ENCODE measurements around the gene CSE1L. TPM values are rescaled to one million over a fixed set of nuclear protein-coding genes. Genes with fewer than 3 reads are reported as not detected.
A peak's percentile ranks its signal among the peaks of the same experiment; 100 is the strongest.
"Not testable (repeated sequence)": the region's sequence is repeated elsewhere in the genome, so short reads cannot be mapped to it uniquely, and the experiment has no call there.

Gene CSE1L, protein sequence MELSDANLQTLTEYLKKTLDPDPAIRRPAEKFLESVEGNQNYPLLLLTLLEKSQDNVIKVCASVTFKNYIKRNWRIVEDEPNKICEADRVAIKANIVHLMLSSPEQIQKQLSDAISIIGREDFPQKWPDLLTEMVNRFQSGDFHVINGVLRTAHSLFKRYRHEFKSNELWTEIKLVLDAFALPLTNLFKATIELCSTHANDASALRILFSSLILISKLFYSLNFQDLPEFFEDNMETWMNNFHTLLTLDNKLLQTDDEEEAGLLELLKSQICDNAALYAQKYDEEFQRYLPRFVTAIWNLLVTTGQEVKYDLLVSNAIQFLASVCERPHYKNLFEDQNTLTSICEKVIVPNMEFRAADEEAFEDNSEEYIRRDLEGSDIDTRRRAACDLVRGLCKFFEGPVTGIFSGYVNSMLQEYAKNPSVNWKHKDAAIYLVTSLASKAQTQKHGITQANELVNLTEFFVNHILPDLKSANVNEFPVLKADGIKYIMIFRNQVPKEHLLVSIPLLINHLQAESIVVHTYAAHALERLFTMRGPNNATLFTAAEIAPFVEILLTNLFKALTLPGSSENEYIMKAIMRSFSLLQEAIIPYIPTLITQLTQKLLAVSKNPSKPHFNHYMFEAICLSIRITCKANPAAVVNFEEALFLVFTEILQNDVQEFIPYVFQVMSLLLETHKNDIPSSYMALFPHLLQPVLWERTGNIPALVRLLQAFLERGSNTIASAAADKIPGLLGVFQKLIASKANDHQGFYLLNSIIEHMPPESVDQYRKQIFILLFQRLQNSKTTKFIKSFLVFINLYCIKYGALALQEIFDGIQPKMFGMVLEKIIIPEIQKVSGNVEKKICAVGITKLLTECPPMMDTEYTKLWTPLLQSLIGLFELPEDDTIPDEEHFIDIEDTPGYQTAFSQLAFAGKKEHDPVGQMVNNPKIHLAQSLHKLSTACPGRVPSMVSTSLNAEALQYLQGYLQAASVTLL
- 19.6 TPM for total RNA-seq

DNA sequence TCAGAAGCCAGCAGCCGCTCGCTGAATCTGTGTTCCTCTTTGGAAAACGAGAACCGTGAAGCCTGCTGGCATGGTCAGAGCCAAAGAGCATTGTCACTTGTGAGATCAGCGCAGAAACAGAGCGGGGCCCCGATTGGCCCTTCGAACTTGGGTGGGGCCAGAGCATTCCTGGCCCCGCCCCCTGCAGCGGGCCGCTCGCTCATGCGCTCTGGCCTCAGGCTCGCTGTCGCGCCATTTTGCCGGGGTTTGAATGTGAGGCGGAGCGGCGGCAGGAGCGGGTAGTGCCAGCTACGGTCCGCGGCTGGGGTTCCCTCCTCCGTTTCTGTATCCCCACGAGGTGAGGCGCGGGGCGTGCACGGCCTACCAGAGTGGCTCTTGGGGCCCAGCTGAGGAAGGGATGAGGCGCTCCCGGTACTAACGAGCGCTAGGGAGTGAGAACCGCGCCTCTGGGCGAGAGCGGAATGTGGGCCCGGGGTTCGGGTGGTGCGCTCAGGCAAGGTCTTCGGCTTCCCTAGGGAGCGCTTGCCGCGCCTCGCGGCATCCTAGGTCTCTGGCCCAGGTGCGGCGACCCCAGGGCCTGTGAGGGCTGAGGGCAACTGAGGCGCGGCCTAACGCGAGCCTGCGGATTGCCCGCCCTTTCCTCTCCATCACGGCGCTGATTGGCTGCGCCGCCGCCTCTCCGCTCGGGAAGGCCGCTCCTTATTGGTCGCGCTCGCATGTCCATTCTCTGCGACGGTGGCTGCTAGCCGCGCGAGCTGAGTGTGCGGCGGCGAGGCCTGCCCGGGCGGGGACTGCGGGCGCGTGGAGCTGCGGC lies at the start of gene CSE1L:
CSE1L (plus strand) TSS at position 226 of the 814 bp plus-strand sequence. CDS start 12,152 bp downstream, outside the sequence.
- ATAC-seq = peak; percentile 91

DNA sequence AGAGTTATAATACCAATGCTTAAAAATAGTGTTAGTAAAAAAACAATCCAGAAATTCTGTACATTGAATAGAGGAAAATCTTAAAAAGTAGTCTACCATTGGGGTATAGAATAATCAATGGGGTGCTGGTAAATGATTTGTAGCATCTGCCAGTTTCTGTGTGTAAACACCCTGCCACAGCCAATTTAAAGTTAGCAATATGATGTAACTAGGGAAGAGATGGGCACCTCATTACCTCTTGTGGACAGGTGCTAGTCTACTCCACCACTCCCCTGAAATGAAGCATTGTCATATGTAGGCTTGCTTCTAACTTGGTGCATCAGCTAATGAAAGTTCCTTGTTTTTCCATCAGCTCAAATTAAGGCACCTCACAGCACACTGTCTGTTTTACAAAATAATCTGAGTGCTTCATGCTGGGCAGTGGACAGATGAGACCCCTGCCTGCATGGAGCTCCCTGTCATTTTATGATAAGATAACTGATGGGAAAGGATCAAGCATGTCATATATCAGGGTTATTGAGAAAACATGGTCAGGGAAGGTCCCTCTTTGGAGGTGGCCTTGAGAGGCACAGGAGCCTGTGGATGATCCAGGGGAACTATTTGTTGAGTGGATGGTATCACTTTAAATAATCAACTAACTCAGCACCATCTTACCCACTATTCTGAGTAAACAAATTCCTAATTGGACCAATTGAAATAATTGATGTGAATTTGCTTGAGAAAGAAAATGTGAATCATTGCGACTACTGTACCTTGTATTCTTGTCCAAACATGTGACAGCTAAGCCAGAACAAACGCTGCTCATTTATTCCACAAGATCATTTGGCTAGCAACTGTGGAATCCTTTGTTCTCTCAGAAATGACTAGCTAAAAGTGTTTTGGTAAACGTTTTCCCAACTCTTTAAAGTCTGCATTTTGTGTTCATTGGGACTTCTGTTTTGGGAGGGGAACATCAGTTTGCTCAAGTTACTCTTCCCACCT lies 45.9 kb upstream of the CSE1L start:
- DNase-seq (ENCODE audit: low spot score) = no peak
- peak; percentile 49 for ATAC-seq

More for the DNA sequence above, at the start of gene CSE1L:
- peak; percentile 97 for DNase-seq (ENCODE audit: low spot score)

DNA sequence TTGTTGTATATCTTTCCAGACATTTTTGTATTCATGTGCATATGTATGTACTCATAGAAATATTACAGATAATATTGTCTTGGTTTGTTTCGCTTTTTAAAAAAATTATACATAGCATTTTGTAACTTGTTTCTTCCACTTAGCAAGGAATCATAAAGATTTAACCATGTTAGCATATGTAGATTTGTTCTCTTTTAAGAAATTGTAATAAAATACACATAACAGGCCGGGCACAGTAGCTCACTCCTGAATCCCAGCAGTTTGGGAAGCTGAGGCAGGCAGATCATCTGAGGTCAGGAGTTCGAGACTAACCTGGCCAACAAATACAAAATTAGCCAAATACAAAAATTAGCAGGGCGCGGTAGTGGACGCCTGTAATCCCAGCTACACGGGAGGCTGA lies 44.4 kb upstream of the CSE1L start:
- ATAC-seq (no peak), DNase-seq (ENCODE audit: low spot score) (no peak)

DNA sequence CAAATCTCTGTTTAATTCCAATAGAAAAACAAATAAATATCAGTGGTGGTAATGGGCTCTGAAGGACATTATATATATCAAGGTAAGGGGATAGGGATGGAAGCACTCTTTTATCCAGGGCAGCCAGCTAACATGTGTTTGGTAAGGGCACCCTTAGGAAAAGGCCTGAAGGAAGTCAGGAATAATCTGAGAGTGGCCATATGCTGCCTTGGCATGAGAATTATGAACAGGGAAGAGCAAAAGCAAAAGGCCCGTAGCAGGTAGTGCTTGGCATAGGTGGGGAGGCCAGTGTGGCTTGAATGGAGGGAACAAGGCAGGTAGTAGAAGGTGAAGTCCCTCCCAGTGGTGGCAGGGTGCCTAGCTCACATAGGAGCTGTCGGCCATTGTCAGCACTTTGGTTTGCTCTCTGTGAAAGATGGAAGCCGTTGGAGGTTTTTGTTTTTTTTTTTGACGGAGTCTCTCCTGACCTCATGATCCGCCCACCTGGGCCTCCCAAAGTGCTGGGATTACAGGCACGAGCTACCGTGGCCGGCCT lies 39.6 kb upstream of the CSE1L start:
- no peak for DNase-seq (ENCODE audit: low spot score)
- no peak for ATAC-seq

DNA sequence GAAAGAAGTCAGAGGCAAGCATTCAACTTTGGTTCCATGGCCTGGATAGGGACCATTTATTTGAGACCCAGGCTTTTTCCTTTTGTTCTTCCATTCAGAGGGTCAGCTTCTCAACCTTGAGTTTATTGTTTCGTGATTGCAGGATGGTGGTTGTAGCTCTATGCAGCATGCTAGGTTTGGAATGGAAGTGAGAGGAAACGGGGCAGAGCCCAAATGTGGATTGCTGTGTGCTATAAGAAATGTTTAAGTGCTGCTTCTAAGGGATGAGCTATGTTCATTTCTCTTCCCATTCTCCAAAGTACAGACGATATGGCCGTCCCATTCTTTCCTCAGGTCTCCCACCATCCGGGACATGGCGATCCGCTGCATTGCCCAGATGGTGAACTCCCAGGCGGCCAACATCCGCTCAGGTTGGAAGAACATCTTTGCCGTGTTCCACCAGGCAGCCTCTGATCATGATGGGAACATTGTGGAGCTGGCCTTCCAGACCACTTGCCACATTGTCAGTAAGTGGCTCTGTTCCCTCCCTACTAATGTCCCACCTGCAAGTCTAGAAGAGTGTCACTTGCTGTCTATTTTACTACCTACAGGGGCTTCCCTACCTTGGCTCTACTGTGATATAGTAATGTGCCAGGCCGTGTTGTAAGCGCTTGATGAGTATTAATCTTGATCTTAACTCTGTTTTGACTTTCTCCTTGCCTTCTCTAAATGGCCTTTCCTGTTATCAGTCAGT lies 36.0 kb upstream of the CSE1L start:
- ATAC-seq (no peak), DNase-seq (ENCODE audit: low spot score) (no peak)

DNA sequence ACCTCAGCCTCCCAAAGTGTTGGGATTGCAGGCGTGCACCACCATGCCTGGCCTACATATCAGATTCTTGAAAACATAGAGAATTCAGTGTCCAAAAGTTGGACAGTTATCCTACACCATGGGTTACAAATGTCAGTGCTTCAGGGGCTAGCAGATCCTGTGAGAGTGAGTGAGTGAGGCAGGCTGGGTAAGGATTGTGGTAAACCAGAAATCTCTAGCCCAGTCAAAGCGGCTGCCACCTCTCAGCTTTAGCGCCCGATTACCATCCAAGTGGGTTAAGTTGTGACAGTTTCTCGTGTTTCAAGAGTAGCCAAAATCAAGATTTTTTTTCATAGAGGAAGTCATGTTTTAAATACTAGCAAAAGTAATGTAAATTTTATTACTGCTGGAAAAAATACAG lies 21.9 kb upstream of the CSE1L start:
- no peak for ATAC-seq
- no peak for DNase-seq (ENCODE audit: low spot score)

DNA sequence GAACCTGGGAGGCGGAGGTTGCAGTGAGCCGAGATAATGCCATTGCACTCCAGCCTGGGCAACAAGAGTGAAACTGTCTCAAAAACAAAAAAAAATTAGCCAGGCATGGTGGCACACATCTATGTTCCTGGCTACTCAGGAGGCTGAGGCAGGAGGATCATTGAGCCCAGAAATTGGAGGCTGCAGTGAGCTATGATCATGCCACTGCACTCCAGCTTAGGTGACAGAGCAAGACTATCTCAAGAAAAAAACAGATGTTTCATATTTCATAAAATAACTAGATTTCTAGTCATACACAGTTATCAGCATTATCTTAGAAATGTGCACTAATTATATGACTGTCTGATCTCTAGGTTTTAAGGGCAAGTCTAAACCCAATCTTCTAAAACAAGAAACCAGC lies 17.9 kb upstream of the CSE1L start:
- not testable (repeated sequence) for ATAC-seq; DNase-seq (ENCODE audit: low spot score)

DNA sequence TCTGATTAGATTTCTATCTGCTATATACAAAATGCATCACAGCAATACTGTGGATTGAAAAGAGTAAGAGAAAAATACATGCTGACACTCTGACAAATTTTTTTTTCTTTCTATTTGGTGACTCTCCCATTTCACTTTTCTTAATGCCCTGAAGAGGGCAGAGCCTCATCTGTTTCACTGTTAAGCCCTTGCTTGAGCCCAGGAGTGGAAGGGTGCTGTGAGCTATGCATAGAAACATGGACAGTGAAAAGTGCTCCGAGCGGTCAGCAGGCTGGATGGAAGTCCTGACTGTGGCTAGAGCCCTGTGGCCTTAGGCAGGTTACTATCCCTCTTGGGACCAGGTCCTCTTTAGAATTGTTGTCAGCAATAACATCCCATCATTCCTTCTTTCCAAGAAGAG lies 17.4 kb upstream of the CSE1L start:
- peak; percentile 69 for ATAC-seq
- DNase-seq (ENCODE audit: low spot score) = no peak

DNA sequence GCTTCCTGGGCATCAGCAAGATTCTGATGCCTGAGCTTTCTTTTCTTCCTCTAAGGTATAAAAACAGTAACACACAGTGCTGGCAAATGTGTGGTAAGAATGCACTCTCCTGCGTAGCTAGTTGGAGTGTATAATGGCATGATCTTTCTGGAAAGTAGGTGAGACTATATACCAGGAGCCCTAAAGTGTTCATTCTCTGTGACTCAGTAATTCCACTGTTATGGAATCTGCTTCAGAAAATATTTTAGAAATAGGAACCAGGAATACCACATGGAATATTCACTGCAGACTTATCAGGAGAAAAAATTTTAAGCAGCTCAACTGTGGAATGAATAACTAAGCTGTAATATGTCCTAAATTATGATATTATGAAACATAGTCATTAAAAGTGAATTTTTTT lies 16.9 kb upstream of the CSE1L start:
- DNase-seq (ENCODE audit: low spot score) (no peak), ATAC-seq (no peak)

DNA sequence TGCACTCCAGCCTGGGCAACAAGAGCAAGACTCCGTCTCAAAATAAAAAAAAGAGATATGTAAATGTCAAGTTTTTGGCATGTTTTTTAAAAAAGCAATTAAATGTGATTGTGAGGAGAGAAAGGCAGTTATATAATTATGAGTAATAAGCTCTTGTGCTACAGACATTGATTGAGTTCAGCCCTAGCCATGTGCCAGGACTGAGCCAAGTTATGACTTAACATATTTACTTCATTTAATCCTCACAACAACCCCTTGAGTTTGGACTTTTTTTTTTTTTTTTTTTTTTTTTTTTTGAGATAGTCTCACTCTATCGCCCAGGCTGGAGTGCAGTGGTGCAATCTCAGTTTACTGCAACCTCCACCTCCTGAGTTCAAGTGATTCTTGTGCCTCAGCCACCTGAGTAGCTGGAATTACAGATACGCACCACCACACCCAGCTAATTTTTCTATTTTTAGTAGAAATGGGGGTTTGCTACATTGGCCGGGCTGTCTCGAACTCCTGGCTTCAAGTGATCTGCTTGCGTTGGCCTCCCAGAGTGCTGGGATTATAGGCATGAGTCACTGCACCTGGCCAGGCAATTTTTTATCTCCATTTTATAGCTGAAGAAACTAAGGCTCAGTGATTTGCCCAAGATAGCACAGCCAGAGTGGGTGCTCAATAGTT lies 15.0 kb upstream of the CSE1L start:
- DNase-seq (ENCODE audit: low spot score) = no peak
- ATAC-seq = no peak

DNA sequence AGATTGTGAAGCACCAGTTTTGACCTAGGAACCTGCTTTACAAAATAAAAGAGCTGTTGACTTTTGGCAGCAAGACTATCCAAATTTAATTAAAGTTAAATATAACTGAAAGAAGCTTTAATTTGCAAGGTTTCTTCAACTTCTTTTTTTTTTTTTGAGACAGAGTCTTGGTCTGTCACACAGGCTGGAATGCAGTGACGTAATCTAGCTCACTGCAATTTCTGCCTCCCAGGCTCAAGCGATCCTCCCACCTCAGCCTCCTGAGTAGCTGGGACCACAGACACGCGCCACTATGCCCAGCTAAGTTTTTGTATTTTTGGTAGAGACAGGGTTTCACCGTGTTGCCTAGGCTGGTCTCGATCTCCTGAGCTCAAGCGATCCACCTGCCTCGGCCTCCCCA lies 13.7 kb upstream of the CSE1L start:
- ATAC-seq = no peak
- DNase-seq (ENCODE audit: low spot score) = no peak

DNA sequence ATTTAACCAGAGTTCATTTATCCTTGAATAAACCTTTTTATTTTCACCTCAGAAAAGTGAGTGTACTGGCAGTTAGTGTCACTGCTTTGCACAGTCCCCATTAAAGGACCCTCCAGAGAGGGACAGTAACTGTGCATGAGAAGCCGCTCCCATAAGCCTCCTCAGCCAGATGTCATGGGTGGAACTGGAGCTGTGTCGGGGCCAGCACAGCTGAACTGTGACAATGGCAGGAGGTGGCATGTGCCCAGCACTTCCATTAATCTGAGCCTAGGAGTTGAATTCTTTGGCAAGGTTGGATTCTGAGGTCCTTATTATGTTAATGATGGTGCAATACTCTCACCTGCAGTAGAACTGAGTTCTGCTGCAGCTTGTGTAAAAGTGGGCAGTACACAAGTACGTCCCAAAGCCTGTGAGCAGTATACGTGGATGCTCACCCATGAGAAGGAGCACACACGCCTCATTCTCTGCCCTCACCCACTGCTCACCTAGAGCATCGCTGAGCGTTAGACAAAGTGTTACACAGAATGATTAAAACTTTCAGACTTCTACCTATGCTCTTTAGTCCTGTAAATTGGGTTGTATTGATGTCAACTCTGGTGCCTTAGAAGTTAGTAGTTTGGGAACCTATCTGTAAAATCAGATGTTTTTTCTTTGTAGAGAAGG lies 11.9 kb upstream of the CSE1L start:
- no peak for ATAC-seq
- no peak for DNase-seq (ENCODE audit: low spot score)

DNA sequence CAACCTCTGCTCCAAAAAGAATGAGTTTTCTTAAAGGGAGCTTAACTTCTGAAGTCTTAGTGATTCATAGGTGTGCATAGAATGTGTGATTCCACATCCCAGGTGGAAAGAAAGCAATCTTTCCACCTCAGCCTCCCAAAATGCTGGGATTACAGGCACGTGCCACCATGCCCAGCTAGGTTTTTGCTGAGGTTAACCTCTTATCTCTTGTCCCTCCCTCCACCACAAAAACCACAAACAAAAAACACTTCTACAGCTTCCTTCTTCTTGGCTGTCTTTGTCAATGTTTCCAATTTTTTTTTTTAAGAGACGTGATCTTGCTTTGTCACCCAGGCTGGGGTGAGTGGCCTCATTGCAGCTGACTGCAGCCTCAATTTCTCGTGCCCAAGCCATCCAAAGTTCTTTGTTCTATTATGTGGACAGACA lies 8.1 kb upstream of the CSE1L start:
- DNase-seq (ENCODE audit: low spot score) = no peak
- no peak for ATAC-seq

DNA sequence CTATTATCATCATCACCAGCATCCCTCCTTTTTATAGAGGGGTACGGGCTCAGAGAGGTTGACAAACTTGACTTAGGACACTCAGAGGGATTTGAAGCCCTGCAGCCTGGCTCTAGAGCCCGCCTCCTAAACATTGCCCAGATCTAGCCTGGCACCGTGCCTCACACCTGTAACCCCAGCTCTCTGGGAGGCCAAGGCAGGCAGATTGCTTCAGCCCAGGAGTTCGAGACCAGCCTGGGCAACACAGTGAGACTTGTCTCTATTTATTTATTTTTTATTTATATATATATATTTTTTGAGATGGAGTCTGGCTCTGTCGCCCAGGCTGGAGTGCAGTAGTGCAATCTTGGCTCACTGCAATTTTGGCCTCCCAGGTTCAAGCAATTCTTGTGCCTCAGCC lies 6.3 kb upstream of the CSE1L start:
- DNase-seq (ENCODE audit: low spot score) = no peak
- ATAC-seq = peak; percentile 42

DNA sequence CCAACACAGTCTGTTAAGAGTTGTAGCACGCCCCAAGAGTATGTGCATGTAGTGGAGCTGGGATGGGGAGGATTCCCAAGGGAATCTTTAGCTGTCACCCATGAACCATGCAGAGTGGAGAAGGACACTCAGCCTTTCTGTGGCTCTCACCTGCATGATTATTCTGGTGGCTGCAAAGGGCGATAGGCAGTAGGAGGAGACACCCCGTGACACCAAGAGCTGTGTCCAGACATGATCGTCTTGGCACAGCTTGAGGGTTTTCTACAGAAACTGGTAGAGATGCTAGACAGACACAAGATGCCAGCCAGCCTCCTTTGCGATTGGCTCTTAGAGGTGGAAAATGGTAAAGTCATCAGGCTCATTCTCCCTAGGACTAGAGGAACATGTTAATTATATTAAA lies 3.1 kb upstream of the CSE1L start:
- ATAC-seq (no peak), DNase-seq (ENCODE audit: low spot score) (no peak)

DNA sequence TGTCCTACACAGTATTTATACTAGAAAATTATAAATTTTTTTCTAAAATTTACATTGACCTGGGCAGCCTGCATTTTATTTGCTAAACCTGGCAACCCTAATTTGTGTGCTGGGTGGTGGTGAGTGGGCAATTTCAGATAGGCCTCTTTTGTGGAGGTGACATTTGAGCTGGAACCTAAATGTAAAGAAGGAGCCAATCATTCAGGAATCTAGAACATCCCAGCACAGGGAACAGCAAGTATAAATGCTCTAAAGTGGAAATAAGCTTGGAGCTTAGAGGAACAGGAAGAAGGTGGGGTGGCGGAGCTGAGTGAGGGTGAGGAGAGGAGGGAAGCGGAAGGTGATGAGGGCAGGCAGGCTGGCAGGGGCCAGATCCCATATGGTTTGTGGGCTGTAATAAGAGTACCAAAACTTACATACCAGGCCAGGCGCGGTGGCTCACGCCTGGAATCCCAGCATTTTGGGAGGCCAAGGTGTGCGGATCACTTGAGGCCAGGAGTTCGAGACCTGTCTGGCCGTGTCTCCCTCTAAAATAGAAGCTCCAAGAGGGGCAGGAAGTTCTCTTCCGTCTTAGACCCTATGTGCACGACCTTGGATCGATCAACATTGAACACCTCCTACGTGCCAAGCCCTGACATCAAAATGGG lies 549 bp upstream of the CSE1L start:
- DNase-seq (ENCODE audit: low spot score) = no peak
- peak; percentile 9 for ATAC-seq

DNA sequence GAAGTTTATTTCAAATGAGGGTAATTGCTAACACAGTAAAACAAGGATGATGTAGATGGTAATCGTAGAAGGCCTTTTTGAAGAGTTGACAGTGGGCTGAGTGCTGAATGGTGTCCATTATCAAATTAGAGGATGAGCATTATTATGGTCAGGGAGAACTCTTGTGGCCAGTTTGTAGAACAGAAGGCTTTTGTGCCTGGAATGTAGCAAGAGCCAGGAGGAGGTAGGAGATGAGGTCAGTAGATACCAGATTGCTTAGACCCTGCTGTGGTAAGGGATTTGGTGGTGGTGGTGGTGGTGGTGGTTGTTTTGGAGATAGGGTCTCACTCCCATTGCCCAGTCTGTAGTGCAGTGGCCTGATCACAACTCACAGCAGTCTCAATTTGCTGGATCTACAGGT lies 6.2 kb downstream of the CSE1L start:
- ATAC-seq = peak; percentile 59
- no peak for DNase-seq (ENCODE audit: low spot score)
